H1 (cell line): Measurements from ENCODE around the gene APOBEC3H. TPM values are rescaled to one million over a fixed set of nuclear protein-coding genes. Genes with fewer than 3 reads are reported as not detected.

ENCODE experiments used
- CTCF ChIA-PET: fragments of 300-600 bp; sonication (Branson Sonifier 250); formaldehyde crosslinking; loops from one replicate; lab custom pipeline; 2021; ENCODE audit not compliant: partially characterized antibody; lab: Charles Lee
- POLR2A ChIA-PET: fragments of 300-600 bp; sonication (Branson Sonifier 250); formaldehyde crosslinking; loops from one replicate; lab custom pipeline; 2021; ENCODE audit warnings: inconsistent platforms; ENCODE audit not compliant: partially characterized antibody; lab: Charles Lee
- DNase-seq, 2 experiments: peaks; one replicate each; pipeline versions ENCODE4 v3.0.0 to v3.0.0-alpha.2; 2010 to 2022; ENCODE audit warnings: low spot score in 2 of 2, low read depth in 1 of 2, mixed read lengths in 1 of 2
- FAIRE-seq: peaks from 2 replicates; lab custom pipeline; 2011; peaks lifted over from hg19 to GRCh38; lab: Jason Lieb, UNC
- H2AFZ ChIP-seq: 2 replicates; pipeline ENCODE4 v1.8.1; 2012; ENCODE audit warnings: low read length, inconsistent platforms
- H2AK5ac ChIP-seq: 2 replicates; pipeline ENCODE4 v1.6.1; 2013; ENCODE audit warnings: low read depth, low read length
- H2BK120ac ChIP-seq: replicated peaks from 2 replicates; pipeline ENCODE3; 2013; ENCODE audit warnings: low read depth, low read length, inconsistent platforms
- H2BK12ac ChIP-seq: 2 replicates; pipeline ENCODE4 v1.6.1; 2013; ENCODE audit warnings: low read depth, low read length
- H2BK15ac ChIP-seq: 2 replicates; pipeline ENCODE4 v1.6.1; 2013; ENCODE audit warnings: low read length
- H2BK20ac ChIP-seq: 2 replicates; pipeline ENCODE4 v1.6.1; 2013; ENCODE audit warnings: low read length
- H2BK5ac ChIP-seq: 2 replicates; pipeline ENCODE4 v1.6.1; 2013; ENCODE audit warnings: low read depth, low read length
- H3K14ac ChIP-seq: 2 replicates; pipeline ENCODE4 v1.6.1; 2013; ENCODE audit warnings: inconsistent platforms; ENCODE audit not compliant: insufficient read length
- H3K18ac ChIP-seq: 2 replicates; pipeline ENCODE4 v1.6.1; 2013; ENCODE audit warnings: low read length; ENCODE audit errors: extremely low read depth
- H3K23ac ChIP-seq: 2 replicates; pipeline ENCODE4 v1.6.1; 2013; ENCODE audit warnings: inconsistent platforms; ENCODE audit not compliant: insufficient read length
- H3K23me2 ChIP-seq: 2 replicates; pipeline ENCODE4 v1.6.1; 2013; ENCODE audit warnings: low read depth, low read length
- H3K27ac ChIP-seq: 2 replicates; pipeline ENCODE4 v1.6.1; 2011; ENCODE audit warnings: low read depth, low read length, inconsistent platforms
- H3K27me3 ChIP-seq, 4 experiments: replicated peaks in 1 of 4; 1 replicate in 1 of 4; 2 replicates in 3 of 4; pipeline versions ENCODE4 v1.6.1 to v1.8.1; 2011 to 2013; ENCODE audit warnings: low read length in 3 of 4, mild to moderate bottlenecking in 3 of 4, inconsistent platforms in 2 of 4, mixed read lengths in 2 of 4, moderate library complexity in 1 of 4; ENCODE audit not compliant: control insufficient read depth in 3 of 4, insufficient read depth in 3 of 4; ENCODE audit errors: extremely low read depth in 1 of 4
- H3K36me3 ChIP-seq, 4 experiments: 2 replicates each; pipeline versions ENCODE4 v1.6.1 to v1.8.1; 2011 to 2013; ENCODE audit warnings: mild to moderate bottlenecking in 4 of 4, low read length in 3 of 4, moderate library complexity in 2 of 4, control low read depth in 1 of 4, inconsistent platforms in 1 of 4; ENCODE audit not compliant: insufficient read depth in 4 of 4, control insufficient read depth in 2 of 4
- H3K4ac ChIP-seq: replicated peaks from 2 replicates; pipeline ENCODE3; 2013; ENCODE audit warnings: low read length, low read depth, mixed read lengths, inconsistent platforms; ENCODE audit not compliant: insufficient read length
- H3K4me1 ChIP-seq, 4 experiments: replicated peaks in 1 of 4; 1 replicate in 1 of 4; 2 replicates in 3 of 4; pipeline versions ENCODE4 v1.6.1 to v1.8.1; 2011 to 2013; ENCODE audit warnings: low read length in 3 of 4, inconsistent platforms in 2 of 4, mixed read lengths in 1 of 4; ENCODE audit not compliant: insufficient read depth in 4 of 4, control insufficient read depth in 3 of 4
- H3K4me2 ChIP-seq, 2 experiments: 2 replicates each; pipeline versions ENCODE4 v1.6.1 to v1.8.1; 2011 to 2013; ENCODE audit warnings: low read depth in 2 of 2, low read length in 2 of 2, control low read depth in 1 of 2, inconsistent platforms in 1 of 2, mild to moderate bottlenecking in 1 of 2; ENCODE audit not compliant: insufficient read depth in 1 of 2
- H3K4me3 ChIP-seq, 4 experiments: fragments of 200-600, 300-600 bp in 1 of 4; sonication (generic), shearing (Covaris generic), sonication (Bioruptor Twin) in 1 of 4; 2 replicates each; pipeline versions ENCODE4 v1.5.1 to v1.8.1; 2011 to 2016; ENCODE audit warnings: low read length in 4 of 4, low read depth in 3 of 4, control low read depth in 2 of 4, inconsistent platforms in 2 of 4, mild to moderate bottlenecking in 2 of 4, mixed read lengths in 1 of 4, moderate library complexity in 1 of 4; ENCODE audit not compliant: insufficient read depth in 2 of 4; ENCODE audit errors: extremely low read depth in 1 of 4
- H3K56ac ChIP-seq: replicated peaks from 2 replicates; pipeline ENCODE3; 2013; ENCODE audit warnings: low read depth, mild to moderate bottlenecking, mixed read lengths, low read length, inconsistent platforms; ENCODE audit not compliant: insufficient read length
- H3K79me1 ChIP-seq: 2 replicates; pipeline ENCODE4 v1.6.1; 2013; ENCODE audit warnings: low read depth, low read length, control low read depth
- H3K79me2 ChIP-seq, 2 experiments: 2 replicates each; pipeline versions ENCODE4 v1.6.1 to v1.8.1; 2012 to 2013; ENCODE audit warnings: low read length in 2 of 2, mild to moderate bottlenecking in 2 of 2, inconsistent platforms in 1 of 2; ENCODE audit not compliant: insufficient read depth in 2 of 2, control insufficient read depth in 1 of 2
- H3K9ac ChIP-seq, 4 experiments: replicated peaks in 1 of 4; 1 replicate in 1 of 4; 2 replicates in 3 of 4; pipeline versions ENCODE4 v1.6.1 to v1.8.1; 2011 to 2013; ENCODE audit warnings: low read depth in 3 of 4, low read length in 3 of 4, control low read depth in 2 of 4, mild to moderate bottlenecking in 2 of 4, moderate library complexity in 2 of 4, inconsistent platforms in 1 of 4; ENCODE audit errors: extremely low read depth in 1 of 4
- H3K9me3 ChIP-seq, 2 experiments: 2 replicates each; pipeline versions ENCODE4 v1.6.1 to v1.8.1; 2012 to 2013; ENCODE audit warnings: mild to moderate bottlenecking in 2 of 2, moderate library complexity in 2 of 2, control low read depth in 1 of 2, inconsistent platforms in 1 of 2, low read depth in 1 of 2, low read length in 1 of 2, mixed read lengths in 1 of 2; ENCODE audit not compliant: insufficient read depth in 2 of 2
- H4K20me1 ChIP-seq, 2 experiments: replicated peaks in 1 of 2; 2 replicates each; pipeline versions ENCODE3 to v1.8.1; 2011 to 2013; ENCODE audit warnings: inconsistent platforms in 2 of 2, low read length in 2 of 2, mild to moderate bottlenecking in 1 of 2; ENCODE audit not compliant: insufficient read depth in 2 of 2, control insufficient read depth in 1 of 2
- H4K5ac ChIP-seq: 2 replicates; pipeline ENCODE4 v1.6.1; 2013; ENCODE audit warnings: low read length, low read depth, mixed read lengths, inconsistent platforms; ENCODE audit not compliant: insufficient read length
- H4K8ac ChIP-seq: 2 replicates; pipeline ENCODE4 v1.8.0; 2013; ENCODE audit warnings: mild to moderate bottlenecking, moderate library complexity, low read length, inconsistent platforms; ENCODE audit not compliant: insufficient read depth; ENCODE audit errors: extremely low read depth
- H4K91ac ChIP-seq: replicated peaks from 2 replicates; pipeline ENCODE3; 2013; ENCODE audit warnings: low read length, mixed read lengths, inconsistent platforms; ENCODE audit not compliant: insufficient read length
- CREB1 ChIP-seq: IDR thresholded peaks from 2 replicates; pipeline ENCODE4 v1.6.1; 2012; ENCODE audit warnings: inconsistent platforms
- FOSL1 ChIP-seq: IDR thresholded peaks from 2 replicates; pipeline ENCODE4 v1.6.1; 2011; ENCODE audit warnings: mild to moderate bottlenecking, low read depth, low read length, moderate library complexity; ENCODE audit not compliant: insufficient read depth
- HDAC2 ChIP-seq, 2 experiments: fragments of 300-600 bp in 1 of 2; sonication (generic) in 1 of 2; IDR thresholded peaks; 2 replicates each; pipeline ENCODE4 v1.6.1; 2011 to 2012; ENCODE audit warnings: low read depth in 2 of 2, low read length in 2 of 2, mild to moderate bottlenecking in 2 of 2, moderate library complexity in 2 of 2, borderline replicate concordance in 1 of 2, inconsistent platforms in 1 of 2
- KDM1A ChIP-seq: fragments of 200-600, 300-600 bp; sonication (generic); IDR thresholded peaks from 2 replicates; pipeline ENCODE4 v1.7.1; 2016; ENCODE audit warnings: mild to moderate bottlenecking, low read length, borderline replicate concordance
- NRF1 ChIP-seq: IDR thresholded peaks from 2 replicates; pipeline ENCODE4 v1.6.1; 2011; ENCODE audit warnings: mild to moderate bottlenecking, low read depth, low read length, improper control_type of control experiment
- POLR2A ChIP-seq, 2 experiments: IDR thresholded peaks; 1 replicate in 1 of 2; 2 replicates in 1 of 2; pipeline ENCODE4 v1.6.1; 2011; ENCODE audit warnings: low read depth in 2 of 2, low read length in 2 of 2, mild to moderate bottlenecking in 2 of 2; ENCODE audit errors: control extremely low read depth in 1 of 2
- RBBP5 ChIP-seq: IDR thresholded peaks from 2 replicates; pipeline ENCODE4 v1.7.1; 2012; ENCODE audit warnings: low read depth, mild to moderate bottlenecking, inconsistent platforms, low read length, moderate library complexity, borderline replicate concordance
- SIN3A ChIP-seq, 2 experiments: IDR thresholded peaks in 1 of 2; conservative IDR thresholded peaks in 1 of 2; 2 replicates each; pipeline ENCODE4 v1.6.1; 2011 to 2012; ENCODE audit warnings: low read length in 2 of 2, improper control_type of control experiment in 1 of 2, low read depth in 1 of 2, mild to moderate bottlenecking in 1 of 2
- SIRT6 ChIP-seq: IDR thresholded peaks from one replicate; pipeline ENCODE4 v1.7.1; 2012; ENCODE audit warnings: low read length, inconsistent platforms
- YY1 ChIP-seq: IDR thresholded peaks from 2 replicates; pipeline ENCODE4 v1.6.1; 2011; ENCODE audit warnings: low read depth, mild to moderate bottlenecking, low read length
- ZNF274 ChIP-seq: IDR thresholded peaks from 2 replicates; pipeline ENCODE4 v1.7.0; 2012; ENCODE audit warnings: low read length, borderline replicate concordance; ENCODE audit errors: extremely low read depth
- WGBS, 2 experiments: shearing (Covaris generic) in 1 of 2; methylation state at CpG; one replicate each; pipeline versions ENCODE4 v1.1.6 to v1.1.7; 2013 to 2015; ENCODE audit warnings: low lambda C conversion rate in 2 of 2, mixed read lengths in 2 of 2, inconsistent platforms in 1 of 2, low coverage in 1 of 2, missing lambda C conversion rate in 1 of 2; ENCODE audit not compliant: insufficient replicate concordance in 2 of 2, insufficient coverage in 1 of 2, insufficient read length in 1 of 2; ENCODE audit errors: extremely low coverage in 1 of 2, missing lambda C conversion rate in 1 of 2; 5-methylcytosine and 5-hydroxymethylcytosine counted together
- polyA plus RNA-seq, 7 experiments: library from polyadenylated mRNA; depleted of rRNA in 3 of 7; stranded (reverse) in 5 of 7; unstranded in 2 of 7; fragments of >200 nt in 5 of 7; fragments of 200-250 nt in 2 of 7; gene quantifications; 1 replicate in 5 of 7; 2 replicates in 1 of 7; 4 replicates in 1 of 7; pipeline versions ENCODE4 v1.2.1 to v1.2.3, GENCODE V29; 2011 to 2013; ENCODE audit warnings: missing spikeins in 2 of 7, mixed read lengths in 2 of 7
- total RNA-seq: library from RNA; stranded (reverse); fragmentation: NEBNext Ultra II Directional; extraction: Animal tissue kit (Norgen Biotek cat#: 25700); gene quantifications from 2 replicates; pipeline ENCODE4 v1.2.1, GENCODE V29; 2021

Gene APOBEC3H
- total and polyA plus RNA-seq, 2 of the 8 experiments (the other 6 are each of a cell fraction or from before 2014, with no cell fraction given), result 0.47 to 0.56 TPM

DNA sequence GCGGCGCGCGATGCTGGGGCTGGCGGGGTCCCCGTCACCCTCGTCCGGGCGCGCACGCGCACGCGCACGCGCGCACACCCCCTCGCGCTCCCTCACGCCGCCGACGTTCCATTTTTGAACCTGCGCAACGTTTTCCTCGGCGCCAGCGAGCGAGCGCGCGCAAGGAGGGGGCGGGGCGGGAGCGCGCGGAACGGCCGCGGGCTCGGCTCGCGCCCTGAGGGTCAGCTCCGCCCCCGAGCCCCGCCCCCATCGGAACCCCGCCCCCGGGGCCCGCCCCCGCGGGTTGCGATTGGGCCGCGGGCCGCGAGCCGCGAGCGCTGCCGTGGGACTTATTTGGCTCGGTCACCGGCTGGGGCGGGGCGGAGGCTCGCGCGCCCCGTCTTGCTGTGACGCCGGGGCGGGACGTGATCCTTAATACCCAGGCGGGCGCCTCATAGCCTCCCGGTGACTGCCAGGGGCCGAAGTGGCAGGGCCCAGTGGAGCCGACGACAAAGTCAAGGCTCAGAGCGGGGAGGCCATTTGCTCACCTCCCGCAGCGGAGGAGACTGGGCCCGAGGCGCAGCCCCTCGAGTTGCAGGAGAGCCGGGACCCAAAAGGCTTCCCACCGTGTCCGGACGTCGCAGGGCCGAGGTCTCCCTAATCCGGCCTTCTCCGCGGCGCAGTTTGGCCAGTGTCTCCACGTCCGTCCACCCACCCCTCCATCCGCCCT lies 55.6 kb downstream of the APOBEC3H start, which contains the start of gene CBX7:
Gene CBX7, minus strand, starts transcription at position 170 of the 709 bp plus-strand sequence. CDS start 236 bp downstream, outside the sequence.
- Histone ChIP-seq H2BK20ac (no peak within 1 kb of the TSS), H3K18ac (peak within 1 kb of the TSS; percentile 71), H4K20me1 (no peaks in the 10 kb centered on the region), H3K79me2 (no peaks in the 10 kb centered on the region), H4K8ac (peak within 1 kb of the TSS; percentile 85), H2BK120ac (no peak within 1 kb of the TSS), H3K23ac (no peak within 1 kb of the TSS), H3K14ac (no peak within 1 kb of the TSS), H3K4me3 (peak within 1 kb of the TSS; percentile 45 to 72 (median 54)), H3K56ac (peak within 1 kb of the TSS; percentile 51), H2BK15ac (peak within 1 kb of the TSS; percentile 46; the same call in 1 of the 2 replicates), H3K23me2 (peaks cover 13% of the 10 kb centered on the region), H3K79me1 (no peaks in the 10 kb centered on the region; the same call in 1 of the 2 replicates), H3K9ac (peak within 1 kb of the TSS in 3 of 4 experiments; percentile 6 to 67 (median 22); a peak in 3 of 7 replicates), H2AK5ac (no peak within 1 kb of the TSS), H3K9me3 (no peaks in the 10 kb centered on the region), H2AFZ (peak within 1 kb of the TSS; percentile 37; the same call in 1 of the 2 replicates), H3K4me2 (peak within 1 kb of the TSS; percentile 95 to 99), H2BK12ac (peak within 1 kb of the TSS; percentile 80), H3K36me3 (no peaks in the 10 kb centered on the region), H4K91ac (peak within 1 kb of the TSS; percentile 17), H3K4ac (no peak within 1 kb of the TSS), H4K5ac (peak within 1 kb of the TSS; percentile 16), H2BK5ac (peak within 1 kb of the TSS; percentile 60; the same call in 1 of the 2 replicates), H3K4me1 (peaks cover 0 to 29% (median 20%) of the 10 kb centered on the region in 4 experiments; a peak in 6 of 7 replicates), H3K27me3 (peaks cover 0 to 18% (median 13%) of the 10 kb centered on the region in 4 experiments; a peak in 6 of 7 replicates), H3K27ac (no peak within 1 kb of the TSS)
- POLR2A ChIA-PET, result interaction anchor here (0.6 to 2.1 kb wide), 7 partner anchors 17 to 367 kb away, joined by 3 to 5 read pairs (median 4); no protein-coding TSS in a partner anchor
- DNase-seq (peak in 1 of 2 experiments; percentile 94), FAIRE-seq (no peak)
- 3% methylated on average over 37 of the region's 98 CpGs; no CpG with 5 or more reads in 1 of the 2 experiments for WGBS, 2 experiments
- CTCF ChIA-PET, result interaction anchor here (0.5 to 2.3 kb wide), 6 partner anchors 15 to 924 kb away, joined by 3 to 7 read pairs (median 3); no protein-coding TSS in a partner anchor
- TF ChIP-seq RBBP5 (peak; percentile 52; the same call in 1 of the 2 replicates), YY1 (peak; percentile 44; the same call in 1 of the 2 replicates), SIRT6 (no peak), ZNF274 (no peak), SIN3A (conservative IDR thresholded peaks at IDR 0.05 in 1 of 2, IDR thresholded peaks at IDR 0.05 in 1 of 2; ENCODE audit: low read depth in 1 of 2, low read length in 2 of 2) (0 out of 4 replicates have a peak, but pooled peaks of 1 of the 2 experiments have one; percentile 16), HDAC2 (IDR thresholded peaks at IDR 0.05; ENCODE audit: borderline replicate concordance in 1 of 2, low read depth in 2 of 2, low read length in 2 of 2) (peak; percentile 22 to 84; a peak in 1 of 4 replicates), FOSL1 (no peak), CREB1 (peak; percentile 33; the same call in 1 of the 2 replicates), KDM1A (0 out of 2 replicates have a peak, but pooled peaks have one; percentile 27), POLR2A (IDR thresholded peaks at IDR 0.05; ENCODE audit: control extremely low read depth in 1 of 2, low read depth in 2 of 2, low read length in 2 of 2) (peak in 1 of 2 experiments; percentile 70; a peak in 1 of 3 replicates), NRF1 (peak; percentile 46)
